Astrocyte of the cerebellum (primary cell): Measurements from ENCODE around the gene PARP14.
"Not testable (repeated sequence)": the region's sequence is repeated elsewhere in the genome, so short reads cannot be mapped to it uniquely, and the experiment has no call there.

Experiments
- DNase-seq: peaks from one replicate; pipeline ENCODE4 v3.0.0-alpha.2; 2011; ENCODE audit warnings: low read depth
- H3K4me3 ChIP-seq: 2 replicates; pipeline ENCODE4 v1.5.1; 2011; ENCODE audit warnings: mild to moderate bottlenecking, low read depth, low read length, moderate library complexity
- in situ Hi-C: cut with HindIII; loops from 2 replicates; pipeline ENCODE4 v1.10.0; 2017; ENCODE audit warnings: low sequenced_read_pairs
- TF ChIP-seq, protein P1 (sequence below): IDR thresholded peaks from 2 replicates; pipeline ENCODE4 v1.5.1; 2012; ENCODE audit warnings: low read length, low read depth, moderate library complexity, mild to moderate bottlenecking; ENCODE audit errors: missing control alignments

PARP14 gene

DNA sequence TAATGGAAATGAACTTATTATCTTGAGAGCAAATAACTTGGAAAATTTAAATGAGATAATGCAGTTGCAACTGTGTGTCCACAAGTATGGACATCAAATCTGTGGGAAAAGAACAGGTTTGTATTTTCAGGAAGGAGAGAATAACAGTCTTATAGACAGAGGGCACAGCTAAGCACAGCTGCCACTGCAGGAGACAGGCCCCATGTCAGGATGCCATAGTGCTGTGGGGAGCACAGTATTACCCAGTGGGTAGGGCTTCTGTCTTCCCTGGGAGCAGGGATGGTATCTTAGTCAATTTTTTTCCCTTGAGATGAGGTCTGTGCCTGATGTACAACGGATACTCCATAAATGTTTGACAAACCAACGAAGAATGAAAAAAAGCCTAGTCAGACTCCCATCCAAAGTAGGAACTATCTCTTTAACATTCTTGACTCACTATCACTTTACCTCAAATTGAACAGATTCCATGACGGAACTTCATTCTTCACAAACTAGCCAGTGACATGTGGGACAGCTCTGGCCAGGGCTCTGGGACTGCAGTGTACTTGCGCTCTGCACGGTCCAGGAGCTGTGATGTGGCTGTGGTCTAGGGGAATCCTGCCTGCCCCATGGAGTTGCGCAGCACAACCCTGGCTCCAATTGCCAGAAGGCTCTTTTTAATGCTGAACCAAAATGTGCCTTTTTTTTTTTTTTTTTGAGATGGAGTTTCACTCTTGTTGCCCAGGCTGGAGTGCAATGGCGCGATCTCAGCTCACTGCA, 48.3 kb downstream of the PARP14 start:
- DNase-seq: no peak
- H3K4me3 ChIP-seq: no peak overlapping the region
- in situ Hi-C loops: no loop called here
- TF ChIP-seq, protein P1, sequence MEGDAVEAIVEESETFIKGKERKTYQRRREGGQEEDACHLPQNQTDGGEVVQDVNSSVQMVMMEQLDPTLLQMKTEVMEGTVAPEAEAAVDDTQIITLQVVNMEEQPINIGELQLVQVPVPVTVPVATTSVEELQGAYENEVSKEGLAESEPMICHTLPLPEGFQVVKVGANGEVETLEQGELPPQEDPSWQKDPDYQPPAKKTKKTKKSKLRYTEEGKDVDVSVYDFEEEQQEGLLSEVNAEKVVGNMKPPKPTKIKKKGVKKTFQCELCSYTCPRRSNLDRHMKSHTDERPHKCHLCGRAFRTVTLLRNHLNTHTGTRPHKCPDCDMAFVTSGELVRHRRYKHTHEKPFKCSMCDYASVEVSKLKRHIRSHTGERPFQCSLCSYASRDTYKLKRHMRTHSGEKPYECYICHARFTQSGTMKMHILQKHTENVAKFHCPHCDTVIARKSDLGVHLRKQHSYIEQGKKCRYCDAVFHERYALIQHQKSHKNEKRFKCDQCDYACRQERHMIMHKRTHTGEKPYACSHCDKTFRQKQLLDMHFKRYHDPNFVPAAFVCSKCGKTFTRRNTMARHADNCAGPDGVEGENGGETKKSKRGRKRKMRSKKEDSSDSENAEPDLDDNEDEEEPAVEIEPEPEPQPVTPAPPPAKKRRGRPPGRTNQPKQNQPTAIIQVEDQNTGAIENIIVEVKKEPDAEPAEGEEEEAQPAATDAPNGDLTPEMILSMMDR: no peak

DNA sequence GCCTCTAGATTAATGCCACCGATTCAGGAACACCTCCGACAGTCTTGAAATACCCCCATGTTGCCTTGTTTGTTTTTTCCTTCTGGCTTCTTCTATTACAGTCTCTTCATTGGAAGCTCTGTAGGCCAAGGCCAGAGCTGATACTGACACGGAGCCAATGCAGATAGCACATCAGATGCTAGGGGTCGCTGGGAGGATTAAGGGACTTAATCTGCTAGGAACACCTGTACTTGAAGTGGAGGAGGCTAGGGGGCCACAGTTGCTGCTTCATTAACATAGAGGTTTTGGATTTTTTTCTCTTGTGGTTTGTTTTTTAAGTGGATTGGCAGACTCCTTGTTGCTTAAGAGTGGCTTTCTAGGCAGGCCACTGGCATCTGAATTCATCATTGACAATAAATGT, 49.6 kb downstream of the PARP14 start:
- in situ Hi-C loops: no loop called here
- no peak overlapping the region for H3K4me3 ChIP-seq
- DNase-seq: no peak
- TF ChIP-seq, protein P1: no peak

GRCh38 chr3:122732682-122733525, 52.3 kb downstream of the PARP14 start:
- H3K4me3 ChIP-seq, DNase-seq, in situ Hi-C loops: not testable (repeated sequence)

GRCh38 chr3:122739172-122739571, 58.5 kb downstream of the PARP14 start:
- in situ Hi-C loops: no loop called here
- no peak for DNase-seq
- no peak overlapping the region for H3K4me3 ChIP-seq
- TF ChIP-seq, protein P1: no peak

DNA sequence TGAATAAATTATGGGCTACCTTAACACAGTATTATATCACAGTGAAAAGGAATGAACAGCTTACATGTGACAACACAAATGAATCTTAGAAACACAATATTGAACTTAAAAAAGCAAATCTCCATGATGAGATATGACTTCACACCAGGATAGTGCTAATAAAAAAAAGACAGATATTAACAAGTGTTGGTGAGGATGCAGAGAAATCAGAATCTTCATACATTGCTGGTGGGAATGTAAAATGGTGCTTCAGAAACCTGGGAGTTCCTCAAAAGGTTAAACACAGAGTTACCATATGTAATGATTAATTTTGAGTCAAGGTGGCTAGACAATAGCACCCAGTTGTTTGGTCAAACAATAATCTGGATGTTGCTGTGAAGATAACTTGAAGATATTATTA, 61.6 kb downstream of the PARP14 start:
- no peak for DNase-seq
- in situ Hi-C loops: no loop called here
- no peak overlapping the region for H3K4me3 ChIP-seq
- TF ChIP-seq, protein P1: no peak

DNA sequence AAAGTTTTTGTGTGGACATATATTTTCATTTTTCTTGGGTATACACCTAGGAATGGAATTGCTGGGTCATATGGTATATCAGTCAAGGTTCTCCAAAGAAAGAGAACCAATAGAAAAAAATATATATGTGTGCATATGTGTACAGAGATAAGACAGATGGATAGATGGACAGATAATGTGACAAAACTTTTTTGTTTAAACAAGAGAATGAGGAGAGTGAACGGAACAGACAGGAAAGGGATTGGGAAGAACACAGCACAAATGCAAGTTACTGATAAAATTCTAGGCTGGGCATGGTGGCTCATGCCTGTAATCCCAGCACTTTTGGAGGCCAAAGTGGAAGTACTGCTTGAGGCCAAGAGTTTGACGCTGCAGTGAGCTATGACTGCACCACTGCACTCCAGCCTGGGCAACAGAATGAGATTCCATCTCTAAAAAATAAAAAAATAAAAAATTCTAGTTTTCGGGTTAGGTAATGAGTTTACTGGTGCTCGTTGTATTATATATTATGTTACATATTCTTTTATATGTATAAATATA, 63.0 kb downstream of the PARP14 start:
- TF ChIP-seq, protein P1: no peak
- no peak overlapping the region for H3K4me3 ChIP-seq
- in situ Hi-C loops: no loop called here
- DNase-seq: no peak
